Measurements from ENCODE around the gene APOM.
A peak's percentile ranks its signal among the peaks of the same experiment; 100 is the strongest.

APOM gene

DNA sequence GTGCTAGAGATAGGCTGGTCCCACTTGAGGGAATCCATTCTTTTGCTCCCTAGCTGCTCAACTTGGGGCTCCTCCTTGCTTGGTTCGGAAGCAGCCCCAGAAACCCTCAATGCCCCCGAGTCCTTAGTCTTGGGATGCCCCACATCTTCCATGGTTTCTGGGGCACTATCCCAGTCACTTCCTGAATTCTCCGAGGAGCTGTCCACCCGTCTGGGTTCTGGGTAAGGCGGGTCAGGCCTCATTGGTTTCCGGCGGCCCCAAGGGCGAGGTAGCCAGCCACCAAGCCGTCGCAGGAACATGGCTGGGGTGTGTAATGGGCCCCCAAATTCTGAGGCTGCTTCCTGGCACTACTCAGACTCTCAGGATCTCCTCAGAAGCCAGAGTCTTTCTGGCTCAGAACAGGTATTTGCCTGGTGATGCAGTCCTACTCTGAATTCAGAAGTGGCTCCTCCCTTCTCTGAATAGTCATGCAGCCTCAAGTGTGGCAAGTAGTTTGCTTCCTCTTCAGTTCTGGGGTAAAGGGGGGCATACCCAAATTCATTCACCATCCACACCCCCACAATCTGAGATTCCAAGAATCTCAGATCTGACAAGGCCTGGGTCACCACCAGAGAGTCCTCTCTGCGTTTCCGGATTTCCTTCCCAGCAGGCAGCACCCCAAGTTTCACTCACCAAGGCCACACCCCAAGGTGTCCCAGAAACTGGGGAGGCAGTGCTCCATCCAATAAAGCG is 4.1 kb downstream of the APOM start:
- no peak for DNase-seq

GRCh38 chr6:31660381-31661261 is 4.9 kb downstream of the APOM start, which contains the start of gene C6orf47:
C6orf47 (minus strand) TSS chr6:31660778; CDS start chr6:31659947, 831 bp downstream.
- DNase-seq: peak in 1 of 2 experiments; percentile 14

DNA sequence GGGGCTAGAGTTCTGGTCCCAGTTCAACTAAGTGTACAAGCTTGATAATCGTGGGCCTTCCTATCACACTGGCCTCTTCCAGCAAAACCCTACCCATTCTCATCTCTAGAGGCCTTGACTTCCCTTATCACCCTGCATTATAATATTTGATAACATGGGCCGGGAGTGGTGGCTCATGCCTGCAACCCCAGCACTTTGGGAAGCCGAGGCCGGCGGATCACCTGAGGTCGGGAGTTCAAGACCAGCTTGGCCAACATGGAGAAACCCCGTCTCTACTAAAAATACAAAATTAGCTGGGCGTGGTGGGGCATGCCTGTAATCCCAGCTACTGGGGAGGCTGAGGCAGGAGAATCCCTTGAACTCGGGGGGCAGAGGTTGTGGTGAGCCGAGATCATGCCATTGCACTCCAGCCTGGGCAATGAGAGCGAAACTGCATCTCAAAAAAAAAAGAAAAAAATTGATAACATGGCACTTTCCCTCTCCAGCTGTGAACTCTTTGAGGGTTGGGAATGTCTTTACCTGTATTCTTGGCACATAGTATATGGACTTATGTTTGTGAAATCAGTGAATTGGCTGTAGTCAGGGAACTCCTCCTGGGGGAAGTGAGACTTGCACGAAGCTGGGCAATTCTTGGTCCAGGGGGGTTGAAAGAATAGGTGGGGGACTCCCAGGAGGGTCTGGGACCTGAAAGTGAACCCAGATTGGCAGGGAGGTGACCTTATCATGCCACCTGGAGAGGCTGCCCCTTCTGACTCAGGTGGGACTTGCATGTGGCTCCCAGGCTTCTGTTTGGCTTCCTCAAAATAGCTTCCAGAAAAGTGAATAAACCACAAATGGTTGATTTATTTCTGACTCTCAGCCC is 5.8 kb downstream of the APOM start:
- DNase-seq: no peak

DNA sequence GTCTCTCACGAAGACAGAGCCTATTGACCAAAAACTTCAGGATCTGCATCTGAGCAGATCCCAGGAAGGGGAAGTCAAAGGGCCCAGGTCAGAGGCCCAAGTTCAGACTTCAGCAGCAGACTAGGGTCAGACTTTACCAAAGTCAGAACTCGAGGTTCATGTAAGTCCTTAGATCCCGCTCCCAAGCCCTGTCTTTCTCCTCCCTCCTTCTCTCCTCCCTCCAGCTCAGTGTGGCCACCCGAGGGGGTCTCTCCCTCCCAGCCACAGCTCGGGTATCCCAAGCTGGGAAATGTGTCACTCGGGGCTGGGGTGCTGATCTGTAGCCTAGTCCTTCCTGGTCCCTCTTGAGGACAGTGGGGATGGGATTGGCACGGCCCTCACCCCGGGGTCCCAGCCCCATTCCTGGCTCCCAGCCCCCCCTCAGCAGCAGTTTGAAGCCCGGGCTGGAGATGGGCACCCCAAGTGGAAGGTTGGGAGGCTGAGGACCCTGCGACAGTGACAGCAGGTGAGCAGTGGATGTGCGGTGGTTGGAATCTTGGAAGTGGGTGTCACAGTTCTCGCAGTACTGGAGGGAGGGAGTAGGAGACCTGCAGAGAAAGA is 6.5 kb downstream of the APOM start:
- no peak for DNase-seq

DNA sequence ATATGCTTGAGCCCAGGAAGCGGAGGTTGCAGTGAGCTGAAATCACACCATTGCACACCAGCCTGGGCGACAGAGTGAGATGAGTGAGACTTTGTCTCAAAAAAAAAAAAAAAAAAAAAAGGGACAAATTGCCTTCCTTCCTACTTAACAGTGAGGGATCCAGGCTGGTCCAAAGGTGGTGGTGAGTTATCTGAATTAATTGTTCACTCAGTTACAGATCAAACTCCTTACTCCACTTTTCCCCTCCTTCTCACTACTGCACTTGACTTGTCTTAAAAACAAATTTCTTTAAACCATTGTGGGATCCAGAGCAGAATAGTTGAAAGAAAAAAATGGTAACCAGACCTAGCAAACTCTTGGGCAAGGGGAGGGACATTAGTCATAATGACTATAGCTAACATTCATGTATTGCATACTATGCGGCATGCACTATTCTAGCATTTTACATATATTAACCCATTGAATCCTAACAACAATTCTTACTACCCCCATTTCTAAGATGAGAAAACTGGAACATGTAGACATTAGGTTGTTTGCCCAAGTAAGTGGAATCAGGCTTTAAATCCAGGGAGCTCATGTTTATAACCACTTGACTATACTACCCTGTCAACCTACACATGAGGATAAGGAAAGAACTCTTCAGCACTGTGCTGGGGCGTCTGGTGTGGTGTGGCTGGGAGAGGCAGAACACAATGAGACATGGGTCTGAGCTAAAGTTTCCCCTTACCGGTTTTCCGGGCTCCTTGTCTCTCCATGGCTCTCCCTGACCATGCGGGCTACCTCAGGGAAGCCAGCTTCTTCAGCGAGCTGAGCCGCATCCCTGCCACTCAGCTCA is 7.6 kb downstream of the APOM start:
- no peak for DNase-seq

DNA sequence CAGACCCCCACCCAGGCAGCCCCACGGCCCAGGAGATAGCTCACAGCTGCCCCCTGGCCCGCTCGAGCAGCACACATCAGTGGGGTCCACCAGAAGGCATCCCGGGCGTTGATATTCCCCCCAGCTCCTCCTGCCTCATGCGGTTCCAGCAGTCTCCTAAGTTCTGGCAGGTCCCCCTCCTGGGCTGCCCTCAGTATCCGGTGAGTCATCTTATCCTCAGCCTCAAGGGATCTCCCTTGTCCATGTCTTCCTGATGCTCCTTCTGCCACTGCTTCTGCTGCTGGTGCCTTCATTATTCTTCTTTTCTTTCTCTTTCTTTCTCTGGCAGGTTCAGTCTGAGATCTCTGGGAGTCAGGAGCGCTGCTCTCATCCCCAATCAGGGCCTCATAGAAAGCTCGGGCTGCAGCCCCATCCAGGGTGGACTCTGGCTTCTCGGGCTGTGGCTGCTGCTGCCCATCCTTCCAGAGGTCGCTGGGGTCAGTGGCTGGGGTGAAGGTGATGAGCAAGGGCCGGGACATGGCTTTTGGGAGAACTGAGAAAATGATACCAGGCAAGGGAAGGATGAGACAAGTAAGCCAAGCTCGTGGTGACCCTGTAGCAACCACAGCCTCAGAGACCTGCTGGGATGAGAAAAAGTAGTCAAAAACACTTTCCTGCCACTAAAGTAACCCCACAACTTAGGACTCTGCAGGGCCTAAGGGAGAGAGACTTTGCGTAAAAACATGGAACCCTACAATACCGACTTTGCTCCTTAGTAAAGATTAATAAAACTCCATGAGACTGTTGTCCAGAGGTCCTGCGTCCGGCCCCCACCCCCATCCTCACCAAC is 8.5 kb downstream of the APOM start:
- DNase-seq: no peak

DNA sequence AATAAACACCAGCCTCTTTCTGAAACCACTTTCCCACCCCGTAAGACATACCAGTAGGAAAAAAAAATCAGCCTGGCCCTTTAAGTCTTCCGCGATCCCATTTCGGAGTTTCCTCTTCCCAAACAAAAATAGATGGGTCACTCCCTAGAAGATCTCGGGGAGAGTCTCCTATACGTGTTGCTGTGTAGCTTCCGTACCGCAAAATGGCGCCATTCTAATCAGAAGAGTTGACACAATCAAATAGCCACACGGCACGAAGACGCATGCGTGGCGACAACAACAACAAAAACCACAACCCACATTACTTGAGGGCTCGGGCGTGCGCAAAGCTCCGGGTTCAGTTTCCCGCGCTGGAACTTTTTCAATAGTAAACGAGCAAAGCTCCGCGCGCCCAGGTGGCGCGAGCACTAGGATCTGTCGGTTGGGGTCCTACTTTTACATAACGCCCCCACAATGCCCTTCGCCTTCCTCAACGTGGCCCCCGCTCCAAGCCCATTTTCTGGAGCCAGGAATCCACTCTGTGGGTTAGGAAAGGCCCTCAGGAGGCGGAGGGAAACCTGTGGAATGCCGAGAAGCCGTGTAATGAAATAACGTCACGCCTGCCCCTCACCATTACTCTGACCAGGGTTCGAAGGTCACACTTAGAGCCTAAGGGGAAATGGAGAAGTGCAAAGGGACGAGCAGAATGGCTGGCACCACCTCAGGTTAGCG is 9.3 kb downstream of the APOM start, which contains the start of gene GPANK1:
GPANK1 (minus strand) TSS at position 208 of the 711 bp plus-strand sequence. CDS start 519 bp downstream, outside the sequence.
- peak; percentile 61 to 88 for DNase-seq

DNA sequence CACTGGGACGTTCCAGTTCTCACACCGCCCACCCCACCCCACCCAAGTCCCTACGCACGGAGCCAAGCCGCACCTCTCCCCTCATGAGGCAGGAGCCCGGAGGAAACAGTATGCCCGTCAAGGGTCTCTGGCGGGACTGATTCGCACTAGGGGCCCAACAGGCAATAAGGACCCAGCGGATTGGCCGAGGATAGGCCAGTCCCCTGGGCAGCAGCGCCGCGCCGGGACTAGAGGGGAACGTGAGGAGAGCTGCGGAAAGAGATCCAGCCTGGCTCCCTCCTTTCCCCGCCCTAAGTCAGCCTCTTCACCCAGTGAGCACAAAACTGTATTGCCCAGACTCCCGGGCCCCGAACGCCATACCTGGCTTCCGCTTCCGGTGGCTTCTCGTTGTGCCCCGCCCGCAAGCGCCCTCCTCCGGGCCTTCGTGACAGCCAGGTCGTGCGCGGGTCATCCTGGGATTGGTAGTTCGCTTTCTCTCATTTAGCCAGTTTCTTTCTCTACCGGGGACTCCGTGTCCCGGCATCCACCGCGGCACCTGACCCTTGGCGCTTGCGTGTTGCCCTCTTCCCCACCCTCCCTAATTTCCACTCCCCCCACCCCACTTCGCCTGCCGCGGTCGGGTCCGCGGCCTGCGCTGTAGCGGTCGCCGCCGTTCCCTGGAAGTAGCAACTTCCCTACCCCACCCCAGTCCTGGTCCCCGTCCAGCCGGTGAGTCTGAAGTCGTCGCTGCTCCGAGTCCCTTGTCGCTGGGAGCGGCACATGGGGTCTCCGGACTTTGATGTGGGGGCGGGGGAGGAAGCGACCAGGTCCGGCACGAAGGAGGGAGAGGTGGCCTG is 10.0 kb downstream of the APOM start, which contains the start of gene CSNK2B:
CSNK2B (plus strand) TSS at position 580 of the 836 bp plus-strand sequence. CDS start 752 bp downstream, outside the sequence.
- peak; percentile 95 to 98 for DNase-seq

GRCh38 chr6:31666337-31666965 is 10.8 kb downstream of the APOM start:
- DNase-seq: no peak

GRCh38 chr6:31669676-31670075 is 14.0 kb downstream of the APOM start, which contains the start of gene LY6G5B:
LY6G5B (plus strand) TSS chr6:31669976; CDS start chr6:31670951, 975 bp downstream.
- no peak for DNase-seq

GRCh38 chr6:31676322-31676903 is 20.7 kb downstream of the APOM start:
- DNase-seq: no peak

DNA sequence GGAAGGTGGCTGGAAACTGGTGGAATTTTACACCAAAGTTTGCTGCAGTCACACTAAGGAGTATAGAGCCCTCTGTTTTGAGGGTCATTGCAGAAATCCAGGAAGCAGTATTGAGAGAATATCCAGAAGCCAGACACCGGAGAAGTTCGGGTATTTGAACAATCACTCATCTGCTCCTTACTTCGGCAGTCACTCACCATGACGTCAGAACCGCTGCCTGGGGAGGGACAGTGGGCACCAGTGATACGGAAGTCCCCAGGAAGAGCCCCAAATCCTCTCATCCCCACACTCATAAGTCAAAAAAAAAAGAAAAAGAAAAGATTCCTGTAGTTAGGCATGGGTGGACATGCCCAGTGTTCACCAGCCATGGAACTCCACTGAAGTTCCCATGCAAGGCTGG is 21.2 kb downstream of the APOM start:
- no peak for DNase-seq

DNA sequence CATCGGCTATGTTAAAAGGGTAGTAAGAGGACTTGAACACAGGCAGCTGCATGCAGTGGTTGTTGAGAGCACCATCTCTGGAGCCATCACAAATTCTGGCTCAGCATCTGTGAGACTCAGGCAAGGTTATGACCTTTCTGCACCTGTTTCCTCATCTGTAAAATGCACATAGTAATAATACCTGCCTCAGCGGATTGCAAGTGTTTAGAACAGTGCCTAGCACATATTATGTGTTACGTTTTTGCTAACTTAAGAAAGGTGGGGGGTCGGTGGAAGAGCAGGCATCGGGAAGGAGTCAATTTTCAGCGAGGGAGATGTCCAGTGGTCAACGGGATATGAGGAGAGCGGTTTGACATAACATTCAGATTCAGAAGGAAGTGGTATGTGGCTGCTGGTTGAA is 22.3 kb downstream of the APOM start:
- no peak for DNase-seq

GRCh38 chr6:31680226-31681134 is 24.8 kb downstream of the APOM start, which contains the start of gene LY6G5C:
LY6G5C (minus strand) TSS chr6:31681067; CDS start chr6:31680373, 694 bp downstream.
- DNase-seq: peak in 1 of 2 experiments; percentile 72

DNA sequence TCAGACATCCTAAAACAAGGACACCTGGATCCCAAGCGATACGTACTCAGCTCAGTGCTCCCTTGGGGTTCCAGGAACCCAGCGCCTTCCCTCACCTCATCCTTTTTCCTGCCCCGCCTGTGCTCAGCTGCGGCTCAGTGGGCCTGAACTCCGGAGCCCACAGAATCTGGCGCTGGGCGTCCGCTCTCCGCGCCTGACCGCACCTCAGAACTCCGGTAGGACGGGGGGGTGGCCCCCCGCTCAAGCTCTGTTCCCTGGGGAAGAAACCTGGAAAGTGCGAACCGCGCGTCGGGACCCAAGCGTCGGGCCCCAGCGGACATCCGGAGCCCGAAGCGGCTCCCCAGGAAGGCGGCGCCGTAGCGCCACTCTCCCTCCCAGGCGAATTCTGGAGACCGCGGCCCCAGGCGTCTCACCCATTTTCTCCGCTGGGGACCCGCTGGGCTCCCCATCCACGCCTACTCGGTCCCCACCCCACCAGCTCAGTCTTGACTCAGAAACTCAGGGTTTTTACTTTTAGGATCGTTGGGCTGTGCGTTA is 25.5 kb downstream of the APOM start:
- DNase-seq: no peak

DNA sequence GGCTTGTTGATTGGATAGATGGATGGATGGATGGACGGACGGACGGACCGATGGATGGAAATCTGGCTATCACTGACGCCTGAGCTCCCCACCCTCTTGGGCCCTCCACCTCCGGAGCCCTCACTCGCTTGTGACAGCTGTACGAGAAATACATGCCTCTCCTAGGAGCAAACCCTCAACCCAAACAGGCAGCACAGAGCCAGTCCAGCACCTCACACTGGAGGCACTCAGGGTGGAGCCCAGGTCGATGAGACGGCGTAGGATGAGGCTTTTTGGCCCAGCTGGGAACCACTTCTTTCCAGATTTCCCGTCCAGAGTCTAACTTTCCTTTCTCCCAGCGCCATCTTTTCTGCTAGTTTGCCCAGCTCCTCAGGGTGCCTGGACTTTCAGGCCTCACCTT is 27.9 kb downstream of the APOM start:
- DNase-seq: no peak

All from cerebellar nuclear complex (tissue), 1 donor.